Measurements from ENCODE around the gene LCT.

LCT gene

GRCh38 chr2:135762530-135762929 lies 74.5 kb downstream of the LCT start:
- H3K4me2 ChIP-seq (ENCODE audit: low read depth, low read length, poor library complexity, severe bottlenecking): no peak overlapping the region
- H3K9ac ChIP-seq (ENCODE audit: low read length): no peak overlapping the region
- H3F3A ChIP-seq (ENCODE audit: insufficient read depth): 0 out of 2 replicates have a peak, but pooled peaks cover 3% of the 10 kb centered on the region
- H3K27ac ChIP-seq (ENCODE audit: low read depth, low read length): no peak overlapping the region
- no peak overlapping the region for H3K4me3 ChIP-seq (ENCODE audit: insufficient read depth, low read length, poor library complexity, severe bottlenecking)
- H3K27me3 ChIP-seq (ENCODE audit: low read length): no peaks in the 10 kb centered on the region
- no peaks in the 10 kb centered on the region; the same call in 1 of the 2 replicates for H3K9me3 ChIP-seq (ENCODE audit: insufficient read depth, low read length)
- TF ChIP-seq EZH2phosphoT487 (conservative IDR thresholded peaks at IDR 0.05; ENCODE audit: low read length): no peak
- no peak for TF ChIP-seq CTCF (IDR thresholded peaks at IDR 0.05; ENCODE audit: insufficient read depth, low read length, poor library complexity, severe bottlenecking)
- H3K9me2 ChIP-seq (replicated peaks; ENCODE audit: insufficient read depth, low read length): no peaks in the 10 kb centered on the region
- H4K20me1 ChIP-seq (ENCODE audit: low read depth, low read length): no peaks in the 10 kb centered on the region
- 0 out of 2 replicates have a peak, but pooled peaks cover 3% of the 10 kb centered on the region for H3K79me2 ChIP-seq (ENCODE audit: insufficient read depth, low read length)
- peaks cover 42% of the 10 kb centered on the region for H3K36me3 ChIP-seq (ENCODE audit: low read length)
- H2AFZ ChIP-seq (ENCODE audit: low read depth, low read length, severe bottlenecking): no peak overlapping the region

GRCh38 chr2:135762022-135762421 lies 75.0 kb downstream of the LCT start:
- Histone ChIP-seq H3K27ac (ENCODE audit: low read depth, low read length) (no peak overlapping the region), H3K4me2 (ENCODE audit: low read depth, low read length, poor library complexity, severe bottlenecking) (no peak overlapping the region), H3K9ac (ENCODE audit: low read length) (no peak overlapping the region), H3K79me2 (ENCODE audit: insufficient read depth, low read length) (0 out of 2 replicates have a peak, but pooled peaks cover 3% of the 10 kb centered on the region), H3K9me2 (replicated peaks; ENCODE audit: insufficient read depth, low read length) (no peaks in the 10 kb centered on the region), H3F3A (ENCODE audit: insufficient read depth) (0 out of 2 replicates have a peak, but pooled peaks cover 3% of the 10 kb centered on the region), H2AFZ (ENCODE audit: low read depth, low read length, severe bottlenecking) (no peak overlapping the region), H3K27me3 (ENCODE audit: low read length) (no peaks in the 10 kb centered on the region), H3K9me3 (ENCODE audit: insufficient read depth, low read length) (peaks cover under 1% of the 10 kb centered on the region; the same call in 1 of the 2 replicates), H4K20me1 (ENCODE audit: low read depth, low read length) (no peaks in the 10 kb centered on the region), H3K36me3 (ENCODE audit: low read length) (peaks cover 43% of the 10 kb centered on the region), H3K4me3 (ENCODE audit: insufficient read depth, low read length, poor library complexity, severe bottlenecking) (no peak overlapping the region)
- no peak for TF ChIP-seq CTCF (IDR thresholded peaks at IDR 0.05; ENCODE audit: insufficient read depth, low read length, poor library complexity, severe bottlenecking)
- TF ChIP-seq EZH2phosphoT487 (conservative IDR thresholded peaks at IDR 0.05; ENCODE audit: low read length): no peak

- H3K4me2 ChIP-seq (ENCODE audit: low read depth, low read length, poor library complexity, severe bottlenecking): no peak overlapping the region
- TF ChIP-seq CTCF (IDR thresholded peaks at IDR 0.05; ENCODE audit: insufficient read depth, low read length, poor library complexity, severe bottlenecking): no peak
- no peak for TF ChIP-seq EZH2phosphoT487 (conservative IDR thresholded peaks at IDR 0.05; ENCODE audit: low read length)
- no peak overlapping the region for H3K4me3 ChIP-seq (ENCODE audit: insufficient read depth, low read length, poor library complexity, severe bottlenecking)
- H4K20me1 ChIP-seq (ENCODE audit: low read depth, low read length): no peaks in the 10 kb centered on the region
- H3K9me2 ChIP-seq (replicated peaks; ENCODE audit: insufficient read depth, low read length): no peaks in the 10 kb centered on the region
- no peak overlapping the region for H3K27ac ChIP-seq (ENCODE audit: low read depth, low read length)
- 0 out of 2 replicates have a peak, but pooled peaks cover 3% of the 10 kb centered on the region for H3F3A ChIP-seq (ENCODE audit: insufficient read depth)
- H3K9ac ChIP-seq (ENCODE audit: low read length): no peak overlapping the region
- peaks cover 10% of the 10 kb centered on the region; the same call in 1 of the 2 replicates for H3K9me3 ChIP-seq (ENCODE audit: insufficient read depth, low read length)
- no peaks in the 10 kb centered on the region for H3K27me3 ChIP-seq (ENCODE audit: low read length)
- H3K36me3 ChIP-seq (ENCODE audit: low read length): peaks cover 59% of the 10 kb centered on the region
- no peak overlapping the region for H2AFZ ChIP-seq (ENCODE audit: low read depth, low read length, severe bottlenecking)
- no peaks in the 10 kb centered on the region for H3K79me2 ChIP-seq (ENCODE audit: insufficient read depth, low read length)
Observed at GRCh38 chr2:135756692-135757091, 80.3 kb downstream of the LCT start.

All from SU-DHL-6 (cell line).